SK-N-SH (cell line): ENCODE data around the gene CELSR1. TPM values are rescaled to one million over a fixed set of nuclear protein-coding genes. Genes with fewer than 3 reads are reported as not detected.

Experiments
- CTCF ChIA-PET: fragments of 300-600, 350-600 bp; formaldehyde crosslinking; extraction: SDS; loops from one replicate; lab custom pipeline; 2021; lab: Yijun Ruan, JAX
- POLR2A ChIA-PET: fragments of 350-600 bp; sonication (Branson Sonifier 250); formaldehyde crosslinking; extraction: SDS; loops from one replicate; lab custom pipeline; 2020; ENCODE audit warnings: antibody characterized with exemption, inconsistent platforms; lab: Yijun Ruan, JAX
- DNase-seq: peaks from one replicate; pipeline ENCODE4 v3.0.0; 2012
- H2AFZ ChIP-seq: fragments of 200-600 bp; sonication (generic); 2 replicates; pipeline ENCODE4 v1.8.1; 2016; ENCODE audit warnings: antibody characterized with exemption, mild to moderate bottlenecking, low read depth
- H3F3A ChIP-seq: fragments of 200-600 bp; sonication (generic); replicated peaks from 2 replicates; pipeline ENCODE3; 2016; ENCODE audit warnings: antibody characterized with exemption, mild to moderate bottlenecking; ENCODE audit not compliant: insufficient read depth
- H3K27ac ChIP-seq, 2 experiments: fragments of 200-500 bp in 1 of 2; fragments of 200-600 bp in 1 of 2; sonication (Bioruptor generic) in 1 of 2; sonication (generic), shearing (Covaris generic) in 1 of 2; 2 replicates each; pipeline versions ENCODE4 v1.5.1 to v1.6.1; 2014 to 2016; ENCODE audit warnings: low read depth in 2 of 2, inconsistent platforms in 1 of 2, low read length in 1 of 2, mild to moderate bottlenecking in 1 of 2, mixed read lengths in 1 of 2
- H3K27me3 ChIP-seq: fragments of 200-600 bp; sonication (generic), shearing (Covaris generic); 2 replicates; pipeline ENCODE4 v1.6.1; 2016; ENCODE audit warnings: mixed run types; ENCODE audit not compliant: insufficient read depth
- H3K36me3 ChIP-seq, 2 experiments: fragments of 200-500 bp in 1 of 2; fragments of 200-600 bp in 1 of 2; sonication (Bioruptor generic) in 1 of 2; sonication (generic) in 1 of 2; replicated peaks in 1 of 2; 2 replicates each; pipeline versions ENCODE3 to v1.5.1; 2014 to 2016; ENCODE audit warnings: low read length in 1 of 2, mild to moderate bottlenecking in 1 of 2; ENCODE audit not compliant: insufficient read depth in 2 of 2, control insufficient read depth in 1 of 2
- H3K4me1 ChIP-seq, 2 experiments: fragments of 200-500 bp in 1 of 2; fragments of 200-600 bp in 1 of 2; sonication (Bioruptor generic) in 1 of 2; sonication (generic), shearing (Covaris generic) in 1 of 2; 2 replicates each; pipeline versions ENCODE4 v1.5.1 to v1.6.1; 2014 to 2016; ENCODE audit warnings: low read depth in 1 of 2, low read length in 1 of 2, mixed run types in 1 of 2; ENCODE audit not compliant: insufficient read depth in 2 of 2, control insufficient read depth in 1 of 2
- H3K4me2 ChIP-seq: fragments of 200-600 bp; sonication (generic), shearing (Covaris generic); 2 replicates; pipeline ENCODE4 v1.6.1; 2017; ENCODE audit warnings: mixed run types
- H3K4me3 ChIP-seq, 2 experiments: fragments of 200-500 bp in 1 of 2; fragments of 200-600 bp in 1 of 2; sonication (Bioruptor generic) in 1 of 2; sonication (generic), shearing (Covaris generic) in 1 of 2; 2 replicates each; pipeline versions ENCODE4 v1.5.1 to v1.8.1; 2014 to 2016; ENCODE audit warnings: low read depth in 2 of 2, inconsistent platforms in 1 of 2, low read length in 1 of 2, mild to moderate bottlenecking in 1 of 2, mixed read lengths in 1 of 2, moderate library complexity in 1 of 2
- H3K79me2 ChIP-seq: fragments of 200-600 bp; sonication (generic); 2 replicates; pipeline ENCODE4 v1.8.1; 2017; ENCODE audit warnings: mild to moderate bottlenecking; ENCODE audit not compliant: insufficient read depth
- H3K9ac ChIP-seq: fragments of 200-600 bp; sonication (generic); 2 replicates; pipeline ENCODE4 v1.6.1; 2017; ENCODE audit warnings: mixed run types
- H3K9me2 ChIP-seq: fragments of 200-600 bp; sonication (generic); 2 replicates; pipeline ENCODE4 v1.6.1; 2017; ENCODE audit warnings: mixed run types
- H3K9me3 ChIP-seq: fragments of 200-600 bp; sonication (generic); 2 replicates; pipeline ENCODE4 v1.6.1; 2017; ENCODE audit warnings: mixed run types, mild to moderate bottlenecking, moderate library complexity
- H4K20me1 ChIP-seq: fragments of 200-600 bp; sonication (generic); 2 replicates; pipeline ENCODE4 v1.6.1; 2017; ENCODE audit warnings: mild to moderate bottlenecking, mixed run types; ENCODE audit not compliant: insufficient read depth
- MEF2A ChIP-seq: IDR thresholded peaks from 2 replicates; pipeline ENCODE4 v1.4.0; 2012; ENCODE audit warnings: low read depth, borderline replicate concordance
- RFX5 ChIP-seq: IDR thresholded peaks from 2 replicates; pipeline ENCODE4 v1.6.1; 2012; ENCODE audit warnings: mild to moderate bottlenecking, improper control_type of control experiment, low read length
- TEAD4 ChIP-seq: IDR thresholded peaks from 2 replicates; pipeline ENCODE4 v1.4.0; 2012; ENCODE audit warnings: mild to moderate bottlenecking, borderline replicate concordance; ENCODE audit not compliant: insufficient read depth
- YY1 ChIP-seq: IDR thresholded peaks from 2 replicates; pipeline ENCODE4 v1.4.0; 2012; ENCODE audit warnings: low read depth, mild to moderate bottlenecking
- WGBS: methylation state at CpG from one replicate; pipeline ENCODE4 v1.1.6; 2017; ENCODE audit warnings: low lambda C conversion rate; 5-methylcytosine and 5-hydroxymethylcytosine counted together
- polyA plus RNA-seq, 3 experiments: library from polyadenylated mRNA; depleted of rRNA; stranded (reverse); fragments of >200 nt; gene quantifications; 2 replicates each; pipeline ENCODE4 v1.2.3, GENCODE V29; 2012
- TF ChIP-seq, protein P1 (sequence below): IDR thresholded peaks from 2 replicates; pipeline ENCODE4; 2012
- TF ChIP-seq, protein P2 (sequence below): IDR thresholded peaks from 2 replicates; pipeline ENCODE4 v1.6.1; 2012; ENCODE audit warnings: mild to moderate bottlenecking, low read depth, low read length, moderate library complexity
- TF ChIP-seq, protein P3 (sequence below): IDR thresholded peaks from 2 replicates; pipeline ENCODE4 v1.4.0; 2012; ENCODE audit warnings: low read depth
- TF ChIP-seq, protein P4 (sequence below): IDR thresholded peaks from 2 replicates; pipeline ENCODE4 v1.4.0; 2012; ENCODE audit warnings: low read depth, borderline replicate concordance

CELSR1 gene
- polyA plus RNA-seq, 1 of the 3 experiments (the other 2 are of a cell fraction): 5.0 TPM

GRCh38 chr22:46366801-46367706 lies 170.4 kb downstream of the CELSR1 start:
- H2AFZ ChIP-seq: no peak overlapping the region
- H3K9me3 ChIP-seq: no peaks in the 10 kb centered on the region
- TF ChIP-seq TEAD4 (no peak), RFX5 (no peak), MEF2A (no peak), YY1 (no peak)
- TF ChIP-seq, protein P1, sequence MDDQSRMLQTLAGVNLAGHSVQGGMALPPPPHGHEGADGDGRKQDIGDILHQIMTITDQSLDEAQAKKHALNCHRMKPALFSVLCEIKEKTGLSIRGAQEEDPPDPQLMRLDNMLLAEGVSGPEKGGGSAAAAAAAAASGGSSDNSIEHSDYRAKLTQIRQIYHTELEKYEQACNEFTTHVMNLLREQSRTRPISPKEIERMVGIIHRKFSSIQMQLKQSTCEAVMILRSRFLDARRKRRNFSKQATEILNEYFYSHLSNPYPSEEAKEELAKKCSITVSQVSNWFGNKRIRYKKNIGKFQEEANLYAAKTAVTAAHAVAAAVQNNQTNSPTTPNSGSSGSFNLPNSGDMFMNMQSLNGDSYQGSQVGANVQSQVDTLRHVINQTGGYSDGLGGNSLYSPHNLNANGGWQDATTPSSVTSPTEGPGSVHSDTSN: no peak
- TF ChIP-seq, protein P2, sequence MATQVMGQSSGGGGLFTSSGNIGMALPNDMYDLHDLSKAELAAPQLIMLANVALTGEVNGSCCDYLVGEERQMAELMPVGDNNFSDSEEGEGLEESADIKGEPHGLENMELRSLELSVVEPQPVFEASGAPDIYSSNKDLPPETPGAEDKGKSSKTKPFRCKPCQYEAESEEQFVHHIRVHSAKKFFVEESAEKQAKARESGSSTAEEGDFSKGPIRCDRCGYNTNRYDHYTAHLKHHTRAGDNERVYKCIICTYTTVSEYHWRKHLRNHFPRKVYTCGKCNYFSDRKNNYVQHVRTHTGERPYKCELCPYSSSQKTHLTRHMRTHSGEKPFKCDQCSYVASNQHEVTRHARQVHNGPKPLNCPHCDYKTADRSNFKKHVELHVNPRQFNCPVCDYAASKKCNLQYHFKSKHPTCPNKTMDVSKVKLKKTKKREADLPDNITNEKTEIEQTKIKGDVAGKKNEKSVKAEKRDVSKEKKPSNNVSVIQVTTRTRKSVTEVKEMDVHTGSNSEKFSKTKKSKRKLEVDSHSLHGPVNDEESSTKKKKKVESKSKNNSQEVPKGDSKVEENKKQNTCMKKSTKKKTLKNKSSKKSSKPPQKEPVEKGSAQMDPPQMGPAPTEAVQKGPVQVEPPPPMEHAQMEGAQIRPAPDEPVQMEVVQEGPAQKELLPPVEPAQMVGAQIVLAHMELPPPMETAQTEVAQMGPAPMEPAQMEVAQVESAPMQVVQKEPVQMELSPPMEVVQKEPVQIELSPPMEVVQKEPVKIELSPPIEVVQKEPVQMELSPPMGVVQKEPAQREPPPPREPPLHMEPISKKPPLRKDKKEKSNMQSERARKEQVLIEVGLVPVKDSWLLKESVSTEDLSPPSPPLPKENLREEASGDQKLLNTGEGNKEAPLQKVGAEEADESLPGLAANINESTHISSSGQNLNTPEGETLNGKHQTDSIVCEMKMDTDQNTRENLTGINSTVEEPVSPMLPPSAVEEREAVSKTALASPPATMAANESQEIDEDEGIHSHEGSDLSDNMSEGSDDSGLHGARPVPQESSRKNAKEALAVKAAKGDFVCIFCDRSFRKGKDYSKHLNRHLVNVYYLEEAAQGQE: no peak
- TF ChIP-seq, protein P3, sequence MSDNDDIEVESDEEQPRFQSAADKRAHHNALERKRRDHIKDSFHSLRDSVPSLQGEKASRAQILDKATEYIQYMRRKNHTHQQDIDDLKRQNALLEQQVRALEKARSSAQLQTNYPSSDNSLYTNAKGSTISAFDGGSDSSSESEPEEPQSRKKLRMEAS: no peak
- TF ChIP-seq, protein P4, sequence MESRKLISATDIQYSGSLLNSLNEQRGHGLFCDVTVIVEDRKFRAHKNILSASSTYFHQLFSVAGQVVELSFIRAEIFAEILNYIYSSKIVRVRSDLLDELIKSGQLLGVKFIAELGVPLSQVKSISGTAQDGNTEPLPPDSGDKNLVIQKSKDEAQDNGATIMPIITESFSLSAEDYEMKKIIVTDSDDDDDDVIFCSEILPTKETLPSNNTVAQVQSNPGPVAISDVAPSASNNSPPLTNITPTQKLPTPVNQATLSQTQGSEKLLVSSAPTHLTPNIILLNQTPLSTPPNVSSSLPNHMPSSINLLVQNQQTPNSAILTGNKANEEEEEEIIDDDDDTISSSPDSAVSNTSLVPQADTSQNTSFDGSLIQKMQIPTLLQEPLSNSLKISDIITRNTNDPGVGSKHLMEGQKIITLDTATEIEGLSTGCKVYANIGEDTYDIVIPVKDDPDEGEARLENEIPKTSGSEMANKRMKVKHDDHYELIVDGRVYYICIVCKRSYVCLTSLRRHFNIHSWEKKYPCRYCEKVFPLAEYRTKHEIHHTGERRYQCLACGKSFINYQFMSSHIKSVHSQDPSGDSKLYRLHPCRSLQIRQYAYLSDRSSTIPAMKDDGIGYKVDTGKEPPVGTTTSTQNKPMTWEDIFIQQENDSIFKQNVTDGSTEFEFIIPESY: no peak
- TF ChIP-seq, all 33 proteins: peak for 0
- H3K4me1 ChIP-seq: no peaks in the 10 kb centered on the region
- H3K27me3 ChIP-seq: no peaks in the 10 kb centered on the region
- H3F3A ChIP-seq: no peaks in the 10 kb centered on the region
- POLR2A ChIA-PET: interaction anchor here (0.7 kb wide), 1 partner anchor 121 kb away, joined by 3 read pairs; no protein-coding TSS in a partner anchor
- no peak for DNase-seq
- CTCF ChIA-PET: interaction anchor here (0.7 to 3.2 kb wide), 40 partner anchors 9 to 304 kb away, joined by 3 to 105 read pairs (median 5); no protein-coding TSS in a partner anchor
- 63% methylated on average over 21 of the region's 45 CpGs for WGBS
- H4K20me1 ChIP-seq: no peaks in the 10 kb centered on the region
- no peak overlapping the region for H3K27ac ChIP-seq
- H3K4me3 ChIP-seq: no peak overlapping the region
- H3K79me2 ChIP-seq: no peaks in the 10 kb centered on the region
- no peaks in the 10 kb centered on the region for H3K9me2 ChIP-seq
- H3K36me3 ChIP-seq: no peaks in the 10 kb centered on the region
- H3K4me2 ChIP-seq: no peak overlapping the region
- no peak overlapping the region for H3K9ac ChIP-seq
